Renal cortex interstitium (tissue), 11 donors: ENCODE results near the gene CTNND2. TPM values are rescaled to one million over a fixed set of nuclear protein-coding genes. Genes with fewer than 3 reads are reported as not detected.
"Not testable (repeated sequence)": the region's sequence is repeated elsewhere in the genome, so short reads cannot be mapped to it uniquely, and the experiment has no call there.

Source experiments
- DNase-seq, 11 donors: peaks; one replicate each; pipeline ENCODE4 v3.0.0-alpha.2; 2013; ENCODE audit warnings: low read depth in 9 of 11, low spot score in 4 of 11; ENCODE audit errors: extremely low read depth in 1 of 11
- polyA plus RNA-seq, 3 donors: library from polyadenylated mRNA; unstranded; fragments of 120-200 nt; gene quantifications; one replicate each; pipeline ENCODE4 v1.2.1, GENCODE V29; 2013; ENCODE audit not compliant: insufficient read length in 3 of 3

Gene CTNND2
- polyA plus RNA-seq, 3 donors: 2.0 to 2.4 (median 2.3) TPM

GRCh38 chr5:11146171-11146570 lies 758.1 kb downstream of the CTNND2 start:
- no peak for DNase-seq

- DNase-seq: no peak
Observed at GRCh38 chr5:11143456-11144267, 760.6 kb downstream of the CTNND2 start.

DNA sequence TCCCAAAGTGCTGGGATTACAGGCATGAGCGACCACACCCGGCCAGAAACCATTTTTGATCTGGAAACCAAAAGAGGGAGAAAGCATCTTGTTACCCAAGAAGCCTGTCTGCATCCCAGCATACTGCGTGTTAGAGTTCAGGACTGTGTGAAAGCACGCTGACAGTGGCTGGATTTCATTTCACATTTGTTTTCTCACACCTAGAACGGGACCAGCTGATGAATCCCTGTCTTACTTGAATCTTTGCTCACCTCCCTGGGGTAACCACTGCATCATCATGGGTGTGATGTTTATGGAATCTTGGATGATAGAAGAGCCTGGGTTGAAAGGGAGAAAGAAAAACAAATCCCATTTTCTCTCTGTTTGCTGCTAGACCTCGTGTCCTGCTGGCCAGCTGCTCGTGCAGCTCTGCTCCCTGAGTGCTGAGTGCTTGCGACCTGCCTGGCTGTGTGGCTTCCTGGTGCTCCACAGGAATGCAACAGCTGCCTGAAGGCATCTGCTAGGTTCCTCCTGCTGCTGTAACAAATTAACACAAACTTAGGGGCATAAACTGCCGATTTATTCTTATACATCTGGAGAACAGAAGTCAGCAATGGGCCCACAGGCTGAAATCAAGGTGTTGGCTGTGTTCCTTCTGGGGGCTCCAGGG lies 764.9 kb downstream of the CTNND2 start:
- DNase-seq: no peak

GRCh38 chr5:11130131-11130530 lies 774.1 kb downstream of the CTNND2 start:
- peak in 1 of 11 donors; percentile 9 for DNase-seq

- DNase-seq: no peak
Observed at GRCh38 chr5:11128021-11128420, 776.2 kb downstream of the CTNND2 start.

DNA sequence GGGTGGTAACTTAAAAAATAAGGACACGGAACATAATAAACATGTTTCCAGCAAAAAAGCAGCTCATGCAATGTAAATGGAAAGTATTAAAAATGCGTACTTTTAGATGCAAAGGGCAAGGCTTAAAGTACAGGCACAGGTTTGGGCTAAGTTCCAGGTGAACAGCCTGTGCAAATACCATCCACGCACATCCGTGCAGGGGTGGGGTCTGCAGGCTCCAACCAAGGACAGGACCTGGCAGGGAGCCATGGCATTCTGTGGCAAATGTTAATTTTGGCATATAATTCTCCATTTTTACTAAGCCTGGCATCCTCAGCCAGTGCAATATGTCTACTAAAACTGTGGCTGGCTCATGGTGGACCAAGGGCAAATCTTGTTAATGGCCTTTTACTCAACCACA lies 777.4 kb downstream of the CTNND2 start:
- DNase-seq: no peak

DNA sequence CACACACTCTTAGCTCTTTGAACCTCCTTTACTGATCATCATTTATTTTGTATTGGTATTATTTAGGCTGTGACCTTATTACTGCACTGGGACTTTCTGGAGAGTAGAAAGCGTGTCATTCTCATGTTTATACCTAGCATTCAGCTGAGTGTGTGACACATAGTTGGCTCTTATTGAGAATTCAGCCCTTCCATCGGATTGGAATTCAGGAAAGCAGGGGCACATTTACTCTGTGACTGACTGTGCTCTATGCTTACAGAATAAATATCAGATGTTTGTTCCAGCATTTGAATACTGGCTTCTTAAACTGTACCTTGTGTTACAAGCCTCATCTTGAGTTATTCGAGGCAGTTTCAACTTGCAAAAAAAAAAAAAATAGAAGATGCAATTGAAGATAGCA lies 782.4 kb downstream of the CTNND2 start:
- DNase-seq: no peak

DNA sequence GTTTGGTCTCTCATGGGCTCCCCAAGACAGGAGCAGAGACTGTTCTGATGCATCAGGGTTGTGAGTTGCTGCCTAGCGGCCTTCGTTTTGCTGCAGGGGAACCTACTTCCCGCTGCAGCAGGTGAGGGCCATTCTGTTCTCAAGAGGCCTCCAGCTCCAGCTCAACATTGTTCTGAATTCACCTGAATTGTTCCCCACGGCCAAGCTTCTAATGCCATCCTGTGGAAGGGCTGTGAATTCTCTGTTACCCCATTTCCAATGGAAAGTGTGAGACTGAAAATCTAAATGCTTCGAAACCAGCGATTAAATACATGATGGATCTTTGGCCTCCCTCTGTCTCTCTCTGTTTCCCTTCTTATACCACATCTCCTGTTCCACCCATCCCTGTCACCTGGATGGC lies 794.1 kb downstream of the CTNND2 start:
- no peak for DNase-seq

GRCh38 chr5:11105696-11106095 lies 798.5 kb downstream of the CTNND2 start:
- no peak for DNase-seq

GRCh38 chr5:11104651-11105112 lies 799.6 kb downstream of the CTNND2 start:
- DNase-seq: no peak

- no peak for DNase-seq
Observed at GRCh38 chr5:11104210-11104609, 800.0 kb downstream of the CTNND2 start.

- DNase-seq: no peak
Observed at GRCh38 chr5:11084111-11084510, 820.1 kb downstream of the CTNND2 start.

- DNase-seq: no peak
Observed at GRCh38 chr5:11082404-11082945, 821.8 kb downstream of the CTNND2 start.

GRCh38 chr5:11076945-11077613 lies 827.2 kb downstream of the CTNND2 start:
- peak in 3 of 11 donors; percentile 4 to 21 (median 14) for DNase-seq

DNA sequence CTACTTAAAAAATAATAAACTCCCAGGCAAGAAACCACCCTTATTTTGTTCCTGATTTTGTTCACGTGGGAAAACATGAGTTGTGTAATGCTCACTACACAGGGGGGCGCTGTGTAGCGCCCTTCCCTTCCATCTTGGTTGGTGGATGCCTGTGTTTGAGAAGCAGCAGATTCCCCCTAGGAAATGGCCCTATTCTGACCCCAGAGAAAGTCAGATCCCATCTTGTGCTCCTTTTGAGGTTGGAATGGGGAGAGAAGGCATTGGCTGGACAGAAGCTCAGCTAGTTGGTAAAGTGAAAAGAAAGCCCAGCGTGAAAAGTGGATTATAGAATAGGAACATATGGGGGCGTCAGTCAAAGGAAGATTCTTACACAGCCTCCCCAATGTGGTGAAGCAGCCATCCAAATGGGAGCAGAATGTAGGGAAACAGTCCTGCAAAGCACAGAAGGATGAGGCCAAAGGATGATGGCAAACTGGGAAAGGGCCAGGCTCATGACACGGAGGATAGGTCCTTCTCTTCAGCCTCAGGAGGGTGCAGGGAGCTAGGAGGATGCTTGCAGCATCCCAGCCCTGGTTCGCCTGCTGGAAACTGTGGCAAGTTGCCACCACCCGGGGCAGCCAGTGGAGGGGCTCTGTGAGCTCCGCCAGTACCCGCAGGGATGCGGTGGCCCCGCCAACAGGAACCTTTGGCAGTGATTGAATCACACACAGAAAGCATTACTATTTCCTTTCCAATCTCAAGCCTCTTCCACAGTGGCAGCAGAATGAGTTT lies 829.0 kb downstream of the CTNND2 start:
- DNase-seq: no peak

GRCh38 chr5:11072568-11072967 lies 831.7 kb downstream of the CTNND2 start:
- DNase-seq: no peak

DNA sequence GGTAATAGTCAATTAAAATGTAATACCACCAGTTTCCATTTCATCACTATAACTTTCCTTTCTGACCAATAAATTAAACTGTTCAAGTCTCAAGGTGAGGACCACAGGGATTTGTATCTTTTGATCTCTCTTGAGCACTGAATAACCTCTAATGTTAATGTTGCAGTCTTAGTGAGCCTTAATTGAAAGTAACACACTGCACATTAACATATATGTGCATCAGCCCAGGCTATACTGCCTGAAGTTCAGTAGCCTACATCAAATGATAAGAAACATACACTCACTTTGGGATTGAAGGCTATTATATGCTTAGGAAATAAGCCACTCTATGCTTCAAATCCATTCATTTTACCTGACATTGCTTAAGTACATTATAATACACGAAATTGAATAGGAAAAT lies 832.2 kb downstream of the CTNND2 start:
- DNase-seq: no peak

GRCh38 chr5:11069041-11069440 lies 835.2 kb downstream of the CTNND2 start:
- no peak for DNase-seq

- not testable (repeated sequence) for DNase-seq
Observed at GRCh38 chr5:11065723-11066122, 838.5 kb downstream of the CTNND2 start.
